Cortex of kidney (tissue), 1 donor: ENCODE measurements around the gene AKT1.
"Not testable (repeated sequence)": the region's sequence is repeated elsewhere in the genome, so short reads cannot be mapped to it uniquely, and the experiment has no call there.

Source experiments
- DNase-seq: peaks from one replicate; lab custom pipeline; 2025; lab: John Stamatoyannopoulos, UW

Gene AKT1

DNA sequence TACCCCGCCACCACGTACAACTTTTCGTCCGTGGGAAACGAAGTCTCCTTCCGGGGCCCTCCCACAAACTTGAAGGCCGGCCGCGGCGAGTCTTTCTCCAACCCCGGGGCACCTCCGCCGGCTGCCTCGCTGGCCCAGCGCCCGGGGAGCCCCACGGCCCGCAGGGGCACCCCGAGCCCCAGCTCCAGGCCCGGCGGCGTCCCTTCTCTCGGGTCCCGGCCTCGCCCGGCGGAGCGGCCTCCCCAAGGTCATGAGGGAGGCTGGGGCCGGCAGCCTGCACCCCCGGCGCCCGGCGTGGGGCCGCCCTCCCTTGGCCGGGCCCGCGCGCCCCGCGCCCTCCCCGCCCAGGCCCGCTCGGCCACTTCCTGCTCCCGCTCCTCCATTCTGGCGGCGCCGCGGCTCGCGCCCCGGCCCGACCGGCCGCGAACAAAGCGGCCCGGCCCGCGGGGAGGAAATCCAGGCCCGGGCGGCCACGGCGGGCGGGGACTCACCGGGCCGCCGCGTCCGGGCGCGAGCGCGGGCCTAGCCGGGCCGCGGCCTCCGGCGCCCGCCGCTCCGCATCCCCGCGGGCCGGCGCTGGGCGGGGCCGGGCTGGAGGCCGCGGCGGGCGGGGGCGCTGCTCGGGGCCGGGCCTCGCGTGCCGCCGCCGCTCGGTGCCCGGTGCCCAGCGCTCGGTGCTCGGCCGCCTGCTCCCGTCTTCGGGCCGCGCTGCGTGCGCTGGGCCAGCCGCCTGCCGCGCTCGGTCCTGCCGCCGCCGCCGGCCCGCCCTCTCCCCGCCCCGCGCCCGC, at the start of gene AKT1:
AKT1 (minus strand) TSS at position 756 of the 788 bp plus-strand sequence. CDS start 3,105 bp downstream, outside the sequence.
- DNase-seq, result no peak

- no peak for DNase-seq
Observed at GRCh38 chr14:104845033-104845666, 49.6 kb upstream of the AKT1 start.

DNA sequence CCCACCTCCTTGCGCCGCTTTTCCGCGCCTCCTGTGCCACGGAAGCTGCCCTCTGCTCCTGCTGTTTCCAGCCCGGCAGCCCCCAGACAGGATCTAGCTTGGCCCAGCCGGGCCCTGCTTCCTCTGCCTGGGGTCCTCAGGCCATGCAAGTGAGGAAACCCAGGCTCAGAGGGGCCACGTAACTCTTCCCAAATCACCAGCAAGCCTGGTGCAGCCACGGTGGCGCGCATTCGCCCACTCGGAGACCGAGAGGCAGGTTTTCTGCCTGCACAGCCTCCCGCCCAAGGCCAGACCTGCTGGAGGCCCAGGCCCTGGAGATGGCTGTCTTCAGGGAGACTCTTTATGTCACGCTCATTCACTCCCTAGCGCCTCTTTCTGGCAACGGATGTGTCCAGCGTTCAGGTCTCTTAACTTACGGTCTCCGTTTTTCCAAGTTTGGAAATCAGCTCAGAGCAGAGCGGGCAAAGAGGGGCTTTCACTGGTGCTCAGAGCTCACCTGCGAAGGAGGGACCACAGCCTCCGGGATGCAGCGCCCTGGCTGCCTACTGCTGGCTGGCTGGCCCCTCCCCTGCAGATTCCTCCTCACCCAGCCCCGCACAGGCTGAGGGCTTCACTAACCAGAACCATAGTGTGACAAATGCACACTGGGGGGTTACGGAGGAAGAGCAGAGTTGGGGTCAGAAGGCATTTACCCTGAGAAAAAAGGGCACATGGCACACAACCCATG, 48.9 kb upstream of the AKT1 start:
- no peak for DNase-seq

DNA sequence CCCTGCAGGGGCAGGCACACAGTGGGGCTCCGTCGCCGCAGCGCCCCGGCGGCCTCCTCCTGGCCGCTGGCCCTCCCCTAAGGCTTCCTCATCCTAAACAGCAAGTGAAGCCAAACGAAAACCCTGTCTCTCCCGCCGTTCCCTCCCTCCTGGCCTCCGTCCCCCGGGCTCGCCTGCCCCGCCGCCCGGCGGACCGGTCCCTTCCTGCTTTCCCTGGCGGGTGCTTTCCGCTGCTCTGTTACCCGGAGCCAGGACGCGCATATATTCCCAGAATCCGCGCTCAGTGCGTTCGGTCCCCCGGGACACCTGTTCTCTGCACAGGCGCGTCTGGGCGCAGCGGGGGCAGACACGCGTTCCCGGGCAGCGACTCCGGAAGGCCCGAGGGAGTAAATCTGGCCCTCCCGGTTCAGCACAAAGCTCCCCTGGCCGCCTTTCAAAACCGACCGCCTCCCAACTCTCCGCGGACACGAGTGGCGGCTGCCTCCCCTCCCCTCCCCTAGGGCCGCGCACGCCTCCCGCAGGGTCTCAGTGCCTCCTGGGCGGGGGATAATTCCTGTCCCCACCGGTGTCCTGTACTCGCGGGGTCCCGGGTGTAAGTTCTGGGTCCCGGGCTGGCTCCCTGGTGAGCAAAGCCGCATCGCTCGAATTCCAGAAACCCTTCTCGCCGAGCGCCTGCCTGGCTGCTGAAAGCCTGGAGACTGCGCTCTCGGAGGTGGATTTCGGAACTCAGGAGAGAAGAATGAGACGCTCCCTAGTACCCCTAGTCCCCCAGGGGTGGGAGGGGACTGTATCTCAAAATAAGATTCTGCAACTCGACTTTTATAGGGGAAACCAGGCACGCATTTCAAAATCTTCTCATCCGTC, 48.1 kb upstream of the AKT1 start:
- no peak for DNase-seq

DNA sequence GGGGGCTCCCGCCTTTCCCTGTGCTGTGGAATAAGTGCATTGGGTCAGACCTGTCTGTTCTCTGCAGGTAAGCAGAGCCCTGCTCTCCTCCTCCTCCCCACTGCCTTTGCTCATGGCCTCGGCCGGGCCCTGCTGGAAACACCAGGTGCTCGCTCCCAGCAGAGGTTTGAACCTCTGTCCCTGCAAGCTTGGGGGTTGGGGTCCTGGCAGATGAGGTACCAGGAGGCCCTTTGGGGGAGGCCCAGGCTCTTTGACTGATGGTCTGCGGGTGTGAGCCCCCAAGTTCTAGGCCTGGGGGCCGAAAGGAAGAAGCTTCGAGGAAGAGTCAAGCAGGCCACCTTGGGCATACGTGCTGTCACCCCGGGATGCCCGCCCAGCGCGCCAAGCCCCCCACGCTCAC, 47.5 kb upstream of the AKT1 start:
- DNase-seq, result no peak

DNA sequence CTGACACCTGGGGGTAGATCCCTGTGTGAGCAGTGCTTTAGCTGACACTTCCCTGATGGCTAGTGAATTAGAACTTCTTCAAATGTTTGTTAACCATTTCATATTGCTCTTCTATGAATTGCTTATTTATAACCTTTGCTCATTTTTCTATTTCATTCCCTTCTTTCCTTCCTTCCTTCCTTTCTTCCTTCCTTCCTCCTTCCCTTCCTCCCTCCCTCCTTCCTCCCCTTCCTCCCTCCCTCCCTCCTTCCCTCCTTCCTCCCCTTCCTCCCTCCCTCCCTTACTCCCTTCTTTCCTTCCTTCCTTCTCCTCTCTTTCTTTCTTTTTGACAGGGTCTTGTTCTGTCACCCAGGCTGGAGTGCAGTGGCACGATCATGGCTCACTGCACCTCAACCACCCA, 46.2 kb upstream of the AKT1 start:
- no peak for DNase-seq

- not testable (repeated sequence) for DNase-seq
Observed at GRCh38 chr14:104836171-104836935, 40.8 kb upstream of the AKT1 start.

GRCh38 chr14:104830781-104831180, 35.2 kb upstream of the AKT1 start:
- DNase-seq, result no peak

GRCh38 chr14:104827177-104828055, 31.9 kb upstream of the AKT1 start:
- no peak for DNase-seq

GRCh38 chr14:104826861-104827176, 31.3 kb upstream of the AKT1 start:
- no peak for DNase-seq

DNA sequence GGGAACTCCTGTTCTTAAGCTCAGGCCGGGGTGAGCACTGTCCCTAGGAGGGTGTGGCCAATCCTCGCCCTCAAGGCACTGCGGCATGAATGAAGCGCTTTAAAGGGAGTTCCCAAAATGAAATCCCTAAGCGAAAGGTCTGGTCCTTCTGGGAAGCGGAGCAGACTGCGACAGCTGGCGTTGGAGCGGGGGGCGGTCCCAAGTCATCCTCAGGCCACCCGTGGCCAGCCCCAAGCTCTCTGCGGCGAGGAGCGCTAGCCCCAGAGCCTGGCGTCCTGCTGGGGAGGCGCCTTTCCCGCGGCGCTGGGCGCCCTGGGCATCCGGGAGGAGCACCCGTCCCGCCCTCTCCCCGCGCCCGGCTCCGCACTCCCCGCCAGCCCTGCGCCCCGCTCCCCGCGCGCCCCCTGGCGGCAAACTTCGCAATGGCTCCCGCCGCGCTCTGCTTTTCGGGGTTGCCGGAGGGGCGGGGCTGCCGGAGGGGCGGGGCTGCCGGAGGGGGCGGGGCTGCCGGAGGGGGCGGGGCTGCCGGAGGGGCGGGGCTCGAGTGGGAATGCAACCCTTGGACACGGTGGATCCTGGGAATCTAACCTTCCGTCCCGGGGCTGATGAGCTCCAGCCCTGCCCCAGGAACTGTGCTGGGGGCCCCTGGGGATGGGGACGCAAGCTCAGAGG, 30.8 kb upstream of the AKT1 start:
- no peak for DNase-seq

DNA sequence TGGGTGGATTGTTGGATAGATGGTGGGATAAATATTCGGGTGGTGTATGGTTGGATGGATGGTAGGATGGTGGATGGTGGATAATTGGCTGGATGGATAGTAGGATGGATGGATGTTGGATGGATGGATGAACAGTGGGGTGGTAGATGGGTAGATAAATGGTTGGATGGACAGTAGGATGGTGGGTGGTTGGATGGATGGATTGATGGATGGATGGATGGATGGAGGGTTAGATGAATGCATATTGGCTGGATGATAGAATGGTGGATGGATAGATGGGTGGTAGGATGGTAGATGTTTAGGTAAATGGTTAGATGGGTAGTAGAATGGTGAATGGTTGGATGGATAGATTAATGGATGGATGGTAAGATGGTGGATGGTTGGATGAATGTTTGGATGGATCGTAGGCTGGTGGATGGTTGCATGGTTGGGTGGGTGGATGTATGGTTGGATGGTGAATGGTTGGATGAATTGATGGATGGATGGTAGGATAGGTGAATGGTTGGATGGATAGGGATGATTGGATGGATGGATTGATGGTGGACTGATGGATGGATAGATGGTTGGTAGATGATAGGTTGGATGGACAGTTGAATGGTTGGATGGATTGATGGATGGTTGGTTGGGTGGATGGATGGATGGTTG, 28.9 kb upstream of the AKT1 start:
- no peak for DNase-seq

DNA sequence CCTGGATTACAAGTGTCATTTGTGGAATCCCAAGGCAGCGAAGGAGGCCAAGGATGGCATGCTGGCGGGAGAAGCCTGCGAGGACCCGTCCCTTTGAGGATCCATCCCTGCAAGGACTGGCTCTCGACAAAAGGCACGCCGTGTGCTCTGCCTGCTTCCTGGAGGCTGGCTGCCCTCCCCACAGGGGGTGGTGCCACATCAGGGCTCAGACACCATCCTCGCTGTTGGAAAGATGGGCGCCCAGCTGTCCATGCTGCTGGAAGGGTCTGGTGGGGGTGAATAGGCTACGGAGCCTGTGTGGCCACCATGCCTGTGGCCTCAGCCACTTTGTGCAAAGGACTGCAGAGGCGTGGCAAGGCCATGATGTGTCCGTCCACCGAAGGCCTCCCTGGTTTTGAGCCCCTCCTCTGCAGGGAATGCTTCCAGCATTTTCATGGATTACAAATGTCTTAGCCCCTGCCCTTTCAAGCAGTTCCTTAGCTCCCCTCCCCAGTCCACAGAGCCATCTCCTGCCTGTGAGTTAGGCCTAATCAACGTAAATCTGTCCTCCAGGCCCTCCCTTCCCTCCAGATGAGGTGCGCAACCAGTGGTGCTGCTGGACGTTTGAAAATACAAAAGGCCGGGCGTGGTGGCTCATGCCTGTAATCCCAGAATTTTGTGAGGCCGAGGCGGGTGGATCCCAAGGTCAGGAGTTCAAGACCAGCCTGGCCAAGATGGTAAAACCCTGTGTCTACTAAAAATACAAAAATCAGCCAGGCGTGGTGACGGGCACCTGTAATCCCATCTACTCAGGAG, 27.5 kb upstream of the AKT1 start:
- no peak for DNase-seq

DNA sequence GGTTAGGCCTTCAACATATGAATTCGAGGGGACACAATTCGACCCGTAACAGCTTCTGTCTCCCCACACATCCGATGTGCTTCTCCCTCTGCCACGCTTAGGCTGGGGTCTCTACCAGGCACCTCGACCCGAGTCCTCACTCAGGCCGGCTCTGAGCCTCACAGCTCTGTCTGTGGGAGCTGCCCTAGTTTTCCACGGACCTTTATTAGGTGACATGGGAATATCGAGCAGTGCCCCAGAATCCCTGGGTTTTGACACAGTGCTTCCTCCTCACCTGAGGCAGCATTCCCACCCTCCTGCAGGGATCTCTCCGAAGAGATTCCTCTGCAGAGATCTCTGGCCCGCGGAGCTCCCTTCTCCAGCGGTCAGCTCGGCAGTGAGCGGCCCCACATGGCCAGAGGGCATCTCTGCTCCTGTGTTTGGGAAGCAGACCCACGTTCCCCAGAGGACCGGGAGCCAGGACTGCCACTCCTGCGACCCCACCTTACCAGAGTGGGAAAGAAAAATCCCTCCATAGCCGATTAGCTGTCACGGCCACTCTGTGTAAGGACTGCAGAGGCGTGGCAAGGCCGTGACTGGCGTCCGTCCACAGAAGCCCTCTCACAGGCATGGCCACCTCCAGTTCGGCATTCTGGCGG, 26.5 kb upstream of the AKT1 start:
- no peak for DNase-seq

DNA sequence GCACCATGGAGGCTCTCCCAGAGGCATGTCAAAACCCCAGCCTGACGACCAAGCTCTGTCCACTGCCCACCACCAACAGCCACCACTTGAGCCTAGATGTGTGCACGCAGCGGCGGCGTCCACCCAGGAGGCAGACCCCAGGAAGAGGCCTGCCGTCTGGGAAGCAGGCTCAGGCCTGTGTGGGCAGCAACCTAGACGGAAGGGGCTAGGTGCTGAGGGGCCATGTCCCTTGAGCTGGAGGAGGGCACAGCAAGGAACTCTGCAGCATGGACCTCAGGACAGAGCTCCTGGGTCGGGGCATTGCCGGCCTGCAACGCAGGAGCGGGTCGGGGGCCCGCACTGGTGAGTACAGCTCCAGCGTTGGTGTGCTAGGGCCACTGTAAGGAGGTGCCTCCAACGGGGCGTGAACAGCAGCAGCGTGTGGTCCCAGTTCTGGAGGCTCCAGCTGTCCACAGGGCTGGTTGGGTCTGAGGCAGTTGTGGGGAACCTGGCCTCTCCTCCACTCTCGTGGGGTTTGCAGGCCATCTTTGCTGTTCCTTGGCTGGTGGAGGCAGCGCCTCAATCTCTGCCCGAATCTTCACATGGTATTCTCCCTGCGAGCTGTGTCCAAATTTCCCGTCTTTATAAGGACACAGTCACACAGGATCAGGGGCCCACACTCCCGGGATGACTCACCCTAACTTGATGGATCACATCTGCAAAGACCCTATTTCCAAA, 25.8 kb upstream of the AKT1 start:
- DNase-seq, result no peak

DNA sequence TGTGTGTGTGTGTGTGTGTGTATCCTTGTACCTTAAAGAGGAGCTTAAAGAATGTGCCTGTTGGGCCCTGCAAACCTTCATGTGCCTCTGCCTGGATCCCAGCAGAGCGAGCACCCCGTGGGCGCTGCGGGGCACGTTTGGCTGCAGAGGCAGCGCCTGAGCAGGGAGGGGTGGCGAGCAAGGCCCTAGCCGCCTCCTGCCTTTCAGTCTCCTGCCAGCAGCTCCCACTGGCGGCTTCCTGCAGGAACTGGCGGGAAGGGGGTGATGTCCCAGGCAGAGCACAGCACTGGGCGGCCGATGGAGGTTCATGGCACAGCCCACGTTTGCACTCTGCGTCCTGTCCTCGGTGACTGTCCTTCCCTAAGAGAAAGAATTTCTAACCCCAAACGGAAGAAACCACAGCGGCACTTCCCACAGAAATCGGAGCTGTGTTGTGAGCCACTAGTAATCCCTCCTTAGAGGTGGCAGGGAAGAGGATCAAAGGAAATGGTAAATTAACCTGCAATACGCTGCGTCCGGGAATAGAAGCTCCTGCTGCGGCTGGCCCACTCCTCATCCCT, 25.2 kb upstream of the AKT1 start:
- no peak for DNase-seq

DNA sequence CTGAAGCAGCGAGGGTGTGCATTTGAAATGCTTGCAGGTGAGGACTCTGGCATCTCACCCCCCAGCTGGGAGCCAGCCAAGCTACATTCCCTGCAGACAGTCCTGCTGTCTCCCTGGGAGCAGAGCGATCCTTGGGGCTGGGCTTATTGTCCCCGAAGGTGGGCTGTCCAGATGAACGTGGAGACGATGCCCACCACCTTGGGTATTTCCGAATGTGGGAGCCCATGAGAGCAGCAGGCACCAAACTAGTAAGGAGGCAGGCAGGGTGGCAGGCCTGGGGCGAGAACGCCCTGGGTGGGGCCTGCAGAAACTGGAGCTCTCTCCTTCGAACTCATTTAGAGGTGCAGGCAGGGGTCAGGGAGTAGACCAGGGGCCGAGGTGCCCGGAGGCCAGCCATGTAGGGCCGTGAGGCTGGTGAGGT, 23.8 kb upstream of the AKT1 start:
- DNase-seq, result no peak
